Mammary epithelial cell (primary cell): Measurements from ENCODE around the gene FBXL5.

Experiments
- EZH2 ChIP-seq: IDR thresholded peaks from 2 replicates; pipeline ENCODE4 v1.6.1; 2012; ENCODE audit warnings: low read length, inconsistent platforms, borderline replicate concordance
- TF ChIP-seq, protein P1 (sequence below), 2 donors: IDR thresholded peaks in 1 of 2; conservative IDR thresholded peaks in 1 of 2; 2 replicates each; pipeline ENCODE4 v1.5.1; 2011 to 2012; ENCODE audit warnings: inconsistent platforms in 2 of 2, low read length in 2 of 2, mild to moderate bottlenecking in 2 of 2, control low read depth in 1 of 2, low read depth in 1 of 2; ENCODE audit not compliant: insufficient read depth in 1 of 2; ENCODE audit errors: extremely low read depth in 1 of 2

DNA sequence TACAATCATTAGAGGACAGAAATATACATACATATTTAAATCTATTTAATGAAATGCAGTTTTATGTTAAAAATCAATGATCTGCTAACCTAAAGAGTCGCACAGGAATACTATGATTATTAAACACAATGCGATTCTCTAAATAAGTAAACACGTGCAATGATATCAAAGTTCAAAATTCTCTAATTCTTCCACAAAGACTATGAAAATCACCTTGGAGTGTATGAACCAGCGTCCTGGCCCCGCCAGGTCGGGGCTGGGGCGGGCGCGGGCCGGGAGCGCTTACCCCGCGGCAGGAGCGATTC, 25.9 kb upstream of the FBXL5 start:
- TF ChIP-seq, protein P1, sequence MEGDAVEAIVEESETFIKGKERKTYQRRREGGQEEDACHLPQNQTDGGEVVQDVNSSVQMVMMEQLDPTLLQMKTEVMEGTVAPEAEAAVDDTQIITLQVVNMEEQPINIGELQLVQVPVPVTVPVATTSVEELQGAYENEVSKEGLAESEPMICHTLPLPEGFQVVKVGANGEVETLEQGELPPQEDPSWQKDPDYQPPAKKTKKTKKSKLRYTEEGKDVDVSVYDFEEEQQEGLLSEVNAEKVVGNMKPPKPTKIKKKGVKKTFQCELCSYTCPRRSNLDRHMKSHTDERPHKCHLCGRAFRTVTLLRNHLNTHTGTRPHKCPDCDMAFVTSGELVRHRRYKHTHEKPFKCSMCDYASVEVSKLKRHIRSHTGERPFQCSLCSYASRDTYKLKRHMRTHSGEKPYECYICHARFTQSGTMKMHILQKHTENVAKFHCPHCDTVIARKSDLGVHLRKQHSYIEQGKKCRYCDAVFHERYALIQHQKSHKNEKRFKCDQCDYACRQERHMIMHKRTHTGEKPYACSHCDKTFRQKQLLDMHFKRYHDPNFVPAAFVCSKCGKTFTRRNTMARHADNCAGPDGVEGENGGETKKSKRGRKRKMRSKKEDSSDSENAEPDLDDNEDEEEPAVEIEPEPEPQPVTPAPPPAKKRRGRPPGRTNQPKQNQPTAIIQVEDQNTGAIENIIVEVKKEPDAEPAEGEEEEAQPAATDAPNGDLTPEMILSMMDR (conservative IDR thresholded peaks at IDR 0.05 in 1 of 2, IDR thresholded peaks at IDR 0.05 in 1 of 2; ENCODE audit: extremely low read depth in 1 of 2, insufficient read depth in 1 of 2, low read depth in 1 of 2, low read length in 2 of 2) = no peak
- no peak for TF ChIP-seq EZH2
